OCI-LY7 (cell line): ENCODE measurements around the gene OR2B2. TPM values are rescaled to one million over a fixed set of nuclear protein-coding genes. Genes with fewer than 3 reads are reported as not detected.

Source experiments
- BruUV-seq: library from RNA; stranded (reverse); fragments of 400-500 nt; replicated peaks from 2 replicates; lab custom pipeline; 2021; lab: Mats Ljungman, UMichigan
- CTCF ChIA-PET: fragments of 300-600 bp; sonication (Branson Sonifier 250); formaldehyde crosslinking; loops from one replicate; lab custom pipeline; 2022; ENCODE audit warnings: antibody characterized with exemption; ENCODE audit not compliant: unreplicated experiment; lab: Charles Lee
- POLR2A ChIA-PET: fragments of 300-600 bp; sonication (Branson Sonifier 250); formaldehyde crosslinking; loops from one replicate; lab custom pipeline; 2022; ENCODE audit warnings: antibody characterized with exemption; lab: Charles Lee
- DNase-seq: peaks from one replicate; pipeline ENCODE4 v3.0.0-alpha.2; 2015; ENCODE audit warnings: low spot score
- H2AFZ ChIP-seq: fragments of 200-600 bp; sonication (generic), shearing (Covaris generic); 2 replicates; pipeline ENCODE4 v1.6.1; 2014; ENCODE audit warnings: mild to moderate bottlenecking, antibody characterized with exemption, low read length, moderate library complexity
- H3K27ac ChIP-seq: fragments of 200-600 bp; sonication (generic); 2 replicates; pipeline ENCODE4 v1.5.1; 2014; ENCODE audit warnings: mixed run types, low read depth, mild to moderate bottlenecking, moderate library complexity, low read length, inconsistent platforms; ENCODE audit not compliant: poor library complexity, severe bottlenecking
- H3K36me3 ChIP-seq: fragments of 200-600 bp; sonication (generic); 2 replicates; pipeline ENCODE4 v1.6.1; 2014; ENCODE audit warnings: mild to moderate bottlenecking, antibody characterized with exemption, low read length, moderate library complexity, mixed read lengths; ENCODE audit not compliant: insufficient read depth
- H3K4me1 ChIP-seq: fragments of 200-600 bp; sonication (generic); 2 replicates; pipeline ENCODE4 v1.5.1; 2014; ENCODE audit warnings: mild to moderate bottlenecking, low read length; ENCODE audit not compliant: insufficient read depth, poor library complexity, severe bottlenecking
- H3K4me2 ChIP-seq: fragments of 200-600 bp; sonication (generic); 2 replicates; pipeline ENCODE4 v1.6.1; 2014; ENCODE audit warnings: mild to moderate bottlenecking, low read length
- H3K4me3 ChIP-seq: fragments of 200-600 bp; sonication (generic); 2 replicates; pipeline ENCODE4 v1.5.1; 2014; ENCODE audit warnings: mild to moderate bottlenecking, low read depth, low read length; ENCODE audit not compliant: poor library complexity, severe bottlenecking
- H3K79me2 ChIP-seq: fragments of 200-600 bp; sonication (generic); 2 replicates; pipeline ENCODE4 v1.6.1; 2016; ENCODE audit warnings: low read depth, mild to moderate bottlenecking, low read length, moderate library complexity, mixed read lengths; ENCODE audit not compliant: insufficient read depth
- H3K9me2 ChIP-seq: fragments of 200-600 bp; sonication (generic); 2 replicates; pipeline ENCODE4 v1.6.1; 2016; ENCODE audit warnings: mild to moderate bottlenecking, low read length, mixed read lengths; ENCODE audit not compliant: insufficient read depth
- H3K9me3 ChIP-seq: fragments of 200-600 bp; sonication (generic); 2 replicates; pipeline ENCODE4 v1.6.1; 2014; ENCODE audit warnings: mild to moderate bottlenecking, mixed run types, low read length, mixed read lengths
- H4K20me1 ChIP-seq: fragments of 200-600 bp; sonication (generic); 2 replicates; pipeline ENCODE4 v1.6.1; 2014; ENCODE audit warnings: mild to moderate bottlenecking, antibody characterized with exemption, low read length, moderate library complexity, mixed read lengths; ENCODE audit not compliant: insufficient read depth
- EZH2phosphoT487 ChIP-seq: fragments of 200-600 bp; sonication (generic); IDR thresholded peaks from 2 replicates; pipeline ENCODE4 v1.6.1; 2018; ENCODE audit warnings: low read depth, borderline replicate concordance, mild to moderate bottlenecking, mixed run types, antibody characterized with exemption, low read length, moderate library complexity, mixed read lengths
- intact Hi-C: fragments of 100-400 bp; cut with micrococcal nuclease; formaldehyde crosslinking; loops from one replicate; pipeline ENCODE4 v1.10.0; 2022; ENCODE audit not compliant: unreplicated experiment
- total RNA-seq, 2 experiments: library from RNA; depleted of rRNA in 1 of 2; stranded (reverse); fragments of >200 nt in 1 of 2; shearing (Covaris generic) in 1 of 2; gene quantifications; 2 replicates each; pipeline ENCODE4 v1.2.3, GENCODE V29; 2014 to 2022
- TF ChIP-seq, protein P1 (sequence below): fragments of 200-600 bp; sonication (generic); conservative IDR thresholded peaks from 2 replicates; pipeline ENCODE4 v1.5.1; 2014; ENCODE audit warnings: mild to moderate bottlenecking, antibody characterized with exemption, low read length, moderate library complexity, mixed read lengths

The OR2B2 gene
- total RNA-seq, 2 experiments from 2014 or later: not detected

DNA sequence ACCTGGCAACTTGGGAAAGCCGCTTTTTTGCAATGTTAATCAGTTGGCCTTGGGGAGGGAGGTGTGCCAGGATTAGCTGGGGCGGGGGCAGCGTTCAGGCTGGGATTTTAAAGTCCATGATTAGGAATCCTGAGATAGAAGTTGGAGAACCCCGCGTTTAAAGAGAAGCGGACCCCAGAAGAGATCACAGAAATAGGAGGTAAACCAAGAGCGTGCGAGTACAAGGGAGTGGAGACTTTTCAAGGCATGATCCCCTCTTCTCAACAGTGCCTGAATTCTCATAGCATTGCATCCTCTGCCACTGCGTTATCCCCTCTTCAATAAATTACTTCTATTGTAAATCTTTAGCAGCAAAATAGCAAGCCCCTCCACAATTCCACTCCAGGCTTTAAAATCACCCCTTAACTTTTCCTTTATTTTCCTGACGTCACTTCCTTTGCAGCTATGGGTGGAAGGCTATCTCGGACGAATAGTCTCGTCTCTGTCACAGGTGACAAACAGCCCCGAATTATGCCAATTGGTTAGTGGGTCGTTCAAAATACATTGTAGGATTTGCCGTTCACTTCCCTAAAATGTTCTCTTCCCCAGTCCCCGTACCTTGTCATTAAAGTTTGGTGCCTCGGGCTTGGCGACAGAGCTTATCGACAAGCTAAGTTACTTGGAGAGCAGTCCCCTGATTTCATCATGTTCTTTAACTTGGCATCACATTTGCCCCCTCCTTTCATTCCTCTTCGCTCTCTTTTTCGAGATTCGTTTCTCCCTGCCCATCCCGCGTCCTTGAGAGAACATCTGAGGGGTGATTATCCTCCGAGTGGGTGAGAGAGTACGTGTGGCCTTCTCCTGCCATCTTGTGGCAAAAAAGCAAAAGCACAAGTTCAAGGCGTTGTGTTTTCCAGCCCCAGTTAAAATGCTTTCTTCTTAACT, 17.1 kb downstream of the OR2B2 start:
- H3K36me3 ChIP-seq: peaks cover 15% of the 10 kb centered on the region; the same call in 1 of the 2 replicates
- H3K9me2 ChIP-seq: no peaks in the 10 kb centered on the region
- peak overlapping the region; percentile 94 for H3K4me3 ChIP-seq
- BruUV-seq: no TSS peak
- no peaks in the 10 kb centered on the region for H3K79me2 ChIP-seq
- H3K9me3 ChIP-seq: no peaks in the 10 kb centered on the region
- no peak overlapping the region for H2AFZ ChIP-seq
- H3K4me1 ChIP-seq: peaks cover 23% of the 10 kb centered on the region
- H3K4me2 ChIP-seq: peak overlapping the region; percentile 96
- TF ChIP-seq, protein P1, sequence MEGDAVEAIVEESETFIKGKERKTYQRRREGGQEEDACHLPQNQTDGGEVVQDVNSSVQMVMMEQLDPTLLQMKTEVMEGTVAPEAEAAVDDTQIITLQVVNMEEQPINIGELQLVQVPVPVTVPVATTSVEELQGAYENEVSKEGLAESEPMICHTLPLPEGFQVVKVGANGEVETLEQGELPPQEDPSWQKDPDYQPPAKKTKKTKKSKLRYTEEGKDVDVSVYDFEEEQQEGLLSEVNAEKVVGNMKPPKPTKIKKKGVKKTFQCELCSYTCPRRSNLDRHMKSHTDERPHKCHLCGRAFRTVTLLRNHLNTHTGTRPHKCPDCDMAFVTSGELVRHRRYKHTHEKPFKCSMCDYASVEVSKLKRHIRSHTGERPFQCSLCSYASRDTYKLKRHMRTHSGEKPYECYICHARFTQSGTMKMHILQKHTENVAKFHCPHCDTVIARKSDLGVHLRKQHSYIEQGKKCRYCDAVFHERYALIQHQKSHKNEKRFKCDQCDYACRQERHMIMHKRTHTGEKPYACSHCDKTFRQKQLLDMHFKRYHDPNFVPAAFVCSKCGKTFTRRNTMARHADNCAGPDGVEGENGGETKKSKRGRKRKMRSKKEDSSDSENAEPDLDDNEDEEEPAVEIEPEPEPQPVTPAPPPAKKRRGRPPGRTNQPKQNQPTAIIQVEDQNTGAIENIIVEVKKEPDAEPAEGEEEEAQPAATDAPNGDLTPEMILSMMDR: peak; percentile 87
- TF ChIP-seq EZH2phosphoT487: no peak
- CTCF ChIA-PET: interaction anchor here (1.3 kb wide), 1 partner anchor 76 kb away, joined by 3 read pairs; no protein-coding TSS in a partner anchor
- H3K27ac ChIP-seq: peak overlapping the region; percentile 100
- POLR2A ChIA-PET: interaction anchor here (0.6 to 7.3 kb wide), 20 partner anchors 13 to 1872 kb away, joined by 3 to 407 read pairs (median 12); partner anchors contain the start of gene HMGN4
- DNase-seq: peak; percentile 91
- no peaks in the 10 kb centered on the region for H4K20me1 ChIP-seq
- intact Hi-C loops: loop anchor here (2.0 to 10.0 kb wide), 10 partner anchors 80 to 1863 kb away; partner anchors contain the start of gene ZNF165

GRCh38 chr6:27893836-27894807, 18.1 kb downstream of the OR2B2 start:
- Histone ChIP-seq H3K4me1 (peaks cover 28% of the 10 kb centered on the region), H3K9me3 (no peaks in the 10 kb centered on the region), H3K4me3 (peak overlapping the region; percentile 94), H3K36me3 (peaks cover 15% of the 10 kb centered on the region; the same call in 1 of the 2 replicates), H4K20me1 (no peaks in the 10 kb centered on the region), H3K79me2 (no peaks in the 10 kb centered on the region), H3K4me2 (peak overlapping the region; percentile 96), H3K9me2 (no peaks in the 10 kb centered on the region), H2AFZ (no peak overlapping the region), H3K27ac (peak overlapping the region; percentile 100)
- ChIA-PET POLR2A (interaction anchor here (0.6 to 7.3 kb wide), 46 partner anchors 8 to 1902 kb away, joined by 3 to 407 read pairs (median 6); partner anchors contain the start of gene ZSCAN16), CTCF (interaction anchor here (0.7 to 1.3 kb wide), 3 partner anchors 75 to 84 kb away, joined by 3 read pairs; a partner anchor contains a TSS)
- intact Hi-C loops: loop anchor here (1.0 to 10.0 kb wide), 13 partner anchors 28 to 1862 kb away; partner anchors contain the start of gene ZNF165
- peak; percentile 94 for DNase-seq
- TF ChIP-seq, protein P1: no peak
- no peak for TF ChIP-seq EZH2phosphoT487
- no TSS peak for BruUV-seq
